ENCODE measurements around the gene EBNA1BP2. TPM values are rescaled to one million over a fixed set of nuclear protein-coding genes. Genes with fewer than 3 reads are reported as not detected.

Gene EBNA1BP2
- total and polyA plus RNA-seq, 4 donors = 28.0 to 58.6 (median 40.8) TPM

- H3K27ac ChIP-seq (ENCODE audit: low read depth in 1 of 2, low read length in 2 of 2) = peak overlapping the region in 1 of 2 donors; percentile 25
- no peaks in the 10 kb centered on the region for H3K4me1 ChIP-seq (ENCODE audit: control insufficient read depth in 1 of 2, insufficient read depth in 2 of 2, low read length in 2 of 2)
- no peak overlapping the region for H3K4me3 ChIP-seq (ENCODE audit: low read length in 2 of 2)
- intact Hi-C loops (cut with DNase I) = no loop called here
- DNase-seq (no peak), ATAC-seq (ENCODE audit: low FRiP score) (peak; percentile 48)
- H3K27me3 ChIP-seq (ENCODE audit: control insufficient read depth in 1 of 2, insufficient read depth in 2 of 2, low read length in 1 of 2) = no peaks in the 10 kb centered on the region
- H3K36me3 ChIP-seq (ENCODE audit: control insufficient read depth in 1 of 2, insufficient read depth in 2 of 2, low read length in 1 of 2) = no peaks in the 10 kb centered on the region
- H3K9me3 ChIP-seq (ENCODE audit: control insufficient read depth, low read length) = no peaks in the 10 kb centered on the region
- 12 to 16% methylated on average over 10 of the region's 10 CpGs for WGBS, 2 donors
Observed at GRCh38 chr1:43206600-43207228, 34.6 kb upstream of the EBNA1BP2 start.

DNA sequence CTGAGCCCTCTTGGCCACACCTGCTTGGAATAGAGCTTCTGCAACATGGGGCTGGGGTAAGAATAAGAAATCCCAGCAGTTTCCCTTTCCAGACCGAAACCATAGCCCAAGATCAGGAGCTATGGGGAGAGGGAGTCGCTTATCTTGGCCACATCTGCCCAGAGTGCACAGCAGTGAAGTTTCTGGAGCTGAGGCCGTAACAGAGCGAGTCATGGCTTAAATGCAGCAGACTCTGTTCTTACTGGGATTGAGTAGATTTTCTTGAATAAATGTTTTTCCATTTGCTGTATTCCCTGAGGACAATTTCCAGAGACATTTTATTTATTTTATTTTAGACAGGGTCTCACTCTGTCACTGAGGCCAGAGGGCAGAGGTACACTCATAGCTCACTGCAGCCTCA is 33.6 kb upstream of the EBNA1BP2 start:
- Histone ChIP-seq H3K9me3 (ENCODE audit: control insufficient read depth, low read length) (no peaks in the 10 kb centered on the region), H3K4me3 (ENCODE audit: low read length in 2 of 2) (no peak overlapping the region), H3K36me3 (ENCODE audit: control insufficient read depth in 1 of 2, insufficient read depth in 2 of 2, low read length in 1 of 2) (no peaks in the 10 kb centered on the region), H3K4me1 (ENCODE audit: control insufficient read depth in 1 of 2, insufficient read depth in 2 of 2, low read length in 2 of 2) (no peaks in the 10 kb centered on the region), H3K27me3 (ENCODE audit: control insufficient read depth in 1 of 2, insufficient read depth in 2 of 2, low read length in 1 of 2) (no peaks in the 10 kb centered on the region), H3K27ac (ENCODE audit: low read depth in 1 of 2, low read length in 2 of 2) (no peak overlapping the region)
- WGBS, 2 donors = 12 to 46% methylated on average over 4 of the region's 4 CpGs
- no peak for ATAC-seq (ENCODE audit: low FRiP score)
- intact Hi-C loops (cut with DNase I) = no loop called here
- no peak for DNase-seq

- no peak for ATAC-seq (ENCODE audit: low FRiP score)
Observed at GRCh38 chr1:43204394-43204793, 32.3 kb upstream of the EBNA1BP2 start.

GRCh38 chr1:43203859-43204258 is 31.8 kb upstream of the EBNA1BP2 start:
- H3K27ac ChIP-seq (ENCODE audit: low read depth in 1 of 2, low read length in 2 of 2) = no peak overlapping the region
- no peaks in the 10 kb centered on the region for H3K27me3 ChIP-seq (ENCODE audit: control insufficient read depth in 1 of 2, insufficient read depth in 2 of 2, low read length in 1 of 2)
- no peak overlapping the region for H3K4me3 ChIP-seq (ENCODE audit: low read length in 2 of 2)
- DNase-seq (no peak), ATAC-seq (ENCODE audit: low FRiP score) (no peak)
- H3K36me3 ChIP-seq (ENCODE audit: control insufficient read depth in 1 of 2, insufficient read depth in 2 of 2, low read length in 1 of 2) = no peaks in the 10 kb centered on the region
- H3K9me3 ChIP-seq (ENCODE audit: control insufficient read depth, low read length) = no peaks in the 10 kb centered on the region
- WGBS, 2 donors = 78 to 100% methylated on average over 3 of the region's 3 CpGs
- H3K4me1 ChIP-seq (ENCODE audit: control insufficient read depth in 1 of 2, insufficient read depth in 2 of 2, low read length in 2 of 2) = no peaks in the 10 kb centered on the region
- intact Hi-C loops (cut with DNase I) = no loop called here

More at GRCh38 chr1:43204394-43204793, 32.3 kb upstream of the EBNA1BP2 start:
- Histone ChIP-seq H3K27me3 (ENCODE audit: control insufficient read depth in 1 of 2, insufficient read depth in 2 of 2, low read length in 1 of 2) (no peaks in the 10 kb centered on the region), H3K4me3 (ENCODE audit: low read length in 2 of 2) (no peak overlapping the region), H3K27ac (ENCODE audit: low read depth in 1 of 2, low read length in 2 of 2) (no peak overlapping the region), H3K9me3 (ENCODE audit: control insufficient read depth, low read length) (no peaks in the 10 kb centered on the region), H3K4me1 (ENCODE audit: control insufficient read depth in 1 of 2, insufficient read depth in 2 of 2, low read length in 2 of 2) (no peaks in the 10 kb centered on the region), H3K36me3 (ENCODE audit: control insufficient read depth in 1 of 2, insufficient read depth in 2 of 2, low read length in 1 of 2) (no peaks in the 10 kb centered on the region)
- no peak for DNase-seq
- intact Hi-C loops (cut with DNase I) = no loop called here
- WGBS, 2 donors = 92 to 93% methylated on average over 1 of the region's 1 CpG

- Histone ChIP-seq H3K27me3 (ENCODE audit: control insufficient read depth in 1 of 2, insufficient read depth in 2 of 2, low read length in 1 of 2) (no peaks in the 10 kb centered on the region), H3K4me1 (ENCODE audit: control insufficient read depth in 1 of 2, insufficient read depth in 2 of 2, low read length in 2 of 2) (no peaks in the 10 kb centered on the region), H3K4me3 (ENCODE audit: low read length in 2 of 2) (no peak overlapping the region), H3K36me3 (ENCODE audit: control insufficient read depth in 1 of 2, insufficient read depth in 2 of 2, low read length in 1 of 2) (no peaks in the 10 kb centered on the region), H3K27ac (ENCODE audit: low read depth in 1 of 2, low read length in 2 of 2) (no peak overlapping the region), H3K9me3 (ENCODE audit: control insufficient read depth, low read length) (no peaks in the 10 kb centered on the region)
- 53 to 61% methylated on average over 8 of the region's 8 CpGs for WGBS, 2 donors
- no peak for ATAC-seq (ENCODE audit: low FRiP score)
- intact Hi-C loops (cut with DNase I) = no loop called here
- no peak for DNase-seq
Observed at GRCh38 chr1:43199093-43199726, 27.1 kb upstream of the EBNA1BP2 start.

DNA sequence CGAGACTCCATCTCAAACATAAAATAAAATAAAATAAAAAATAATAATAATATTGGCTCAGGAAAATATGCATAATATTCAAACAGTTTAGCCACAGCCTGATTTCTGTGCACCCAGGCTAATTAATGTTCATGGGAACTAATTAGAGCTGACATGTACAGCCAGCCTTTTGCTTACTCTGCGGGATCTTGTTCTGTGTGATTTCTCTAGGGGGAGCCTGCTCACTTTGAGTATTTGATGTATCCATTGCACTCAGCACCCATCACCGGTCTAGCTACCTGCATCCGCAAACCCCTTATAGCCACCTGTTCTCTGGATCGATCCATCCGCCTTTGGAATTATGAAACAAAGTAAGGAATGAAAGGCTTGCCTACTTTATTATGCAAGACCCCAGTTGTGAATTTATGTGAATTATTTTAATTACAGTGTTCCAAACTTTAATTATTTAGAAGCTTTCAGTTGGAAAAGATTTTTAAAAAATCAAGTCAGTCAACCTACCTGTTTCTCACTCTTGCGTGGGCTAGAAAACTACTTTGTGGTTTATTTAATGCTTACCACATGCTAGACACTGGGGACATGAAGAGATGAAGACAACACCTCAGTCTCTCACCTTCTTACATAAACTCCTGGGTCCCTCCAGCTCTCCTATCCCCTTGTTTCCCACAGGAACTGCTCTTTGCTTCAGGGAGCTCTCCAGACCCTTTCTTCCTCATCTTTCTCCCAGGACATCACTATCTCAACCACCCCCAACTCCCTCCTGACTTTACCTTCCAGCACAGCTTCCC is 25.4 kb upstream of the EBNA1BP2 start:
- WGBS, 2 donors = 87 to 88% methylated on average over 7 of the region's 7 CpGs

GRCh38 chr1:43194509-43194908 is 22.4 kb upstream of the EBNA1BP2 start:
- Histone ChIP-seq H3K36me3 (ENCODE audit: control insufficient read depth in 1 of 2, insufficient read depth in 2 of 2, low read length in 1 of 2) (no peaks in the 10 kb centered on the region), H3K27ac (ENCODE audit: low read depth in 1 of 2, low read length in 2 of 2) (no peak overlapping the region)
- intact Hi-C loops (cut with DNase I) = no loop called here

More for the DNA sequence above, 25.4 kb upstream of the EBNA1BP2 start:
- H3K9me3 ChIP-seq (ENCODE audit: control insufficient read depth, low read length) = no peaks in the 10 kb centered on the region
- H3K27ac ChIP-seq (ENCODE audit: low read depth in 1 of 2, low read length in 2 of 2) = no peak overlapping the region
- DNase-seq (no peak), ATAC-seq (ENCODE audit: low FRiP score) (no peak)
- no peaks in the 10 kb centered on the region for H3K4me1 ChIP-seq (ENCODE audit: control insufficient read depth in 1 of 2, insufficient read depth in 2 of 2, low read length in 2 of 2)
- intact Hi-C loops (cut with DNase I) = no loop called here
- H3K4me3 ChIP-seq (ENCODE audit: low read length in 2 of 2) = no peak overlapping the region
- H3K27me3 ChIP-seq (ENCODE audit: control insufficient read depth in 1 of 2, insufficient read depth in 2 of 2, low read length in 1 of 2) = no peaks in the 10 kb centered on the region
- H3K36me3 ChIP-seq (ENCODE audit: control insufficient read depth in 1 of 2, insufficient read depth in 2 of 2, low read length in 1 of 2) = no peaks in the 10 kb centered on the region

GRCh38 chr1:43188106-43188505 is 16.0 kb upstream of the EBNA1BP2 start:
- no peaks in the 10 kb centered on the region for H3K9me3 ChIP-seq (ENCODE audit: control insufficient read depth, low read length)
- intact Hi-C loops (cut with DNase I) = no loop called here
- WGBS, 2 donors = 45 to 87% methylated on average over 1 of the region's 1 CpG
- no peak for ATAC-seq (ENCODE audit: low FRiP score)
- no peak for DNase-seq
- no peak overlapping the region for H3K4me3 ChIP-seq (ENCODE audit: low read length in 2 of 2)
- H3K27ac ChIP-seq (ENCODE audit: low read depth in 1 of 2, low read length in 2 of 2) = no peak overlapping the region
- no peaks in the 10 kb centered on the region for H3K27me3 ChIP-seq (ENCODE audit: control insufficient read depth in 1 of 2, insufficient read depth in 2 of 2, low read length in 1 of 2)
- no peaks in the 10 kb centered on the region for H3K4me1 ChIP-seq (ENCODE audit: control insufficient read depth in 1 of 2, insufficient read depth in 2 of 2, low read length in 2 of 2)
- no peaks in the 10 kb centered on the region for H3K36me3 ChIP-seq (ENCODE audit: control insufficient read depth in 1 of 2, insufficient read depth in 2 of 2, low read length in 1 of 2)

More at GRCh38 chr1:43194509-43194908, 22.4 kb upstream of the EBNA1BP2 start:
- H3K27me3 ChIP-seq (ENCODE audit: control insufficient read depth in 1 of 2, insufficient read depth in 2 of 2, low read length in 1 of 2) = no peaks in the 10 kb centered on the region
- no peaks in the 10 kb centered on the region for H3K9me3 ChIP-seq (ENCODE audit: control insufficient read depth, low read length)
- H3K4me1 ChIP-seq (ENCODE audit: control insufficient read depth in 1 of 2, insufficient read depth in 2 of 2, low read length in 2 of 2) = no peaks in the 10 kb centered on the region
- H3K4me3 ChIP-seq (ENCODE audit: low read length in 2 of 2) = no peak overlapping the region
- DNase-seq (no peak), ATAC-seq (ENCODE audit: low FRiP score) (no peak)

Measured in aorta (tissue), 5 donors.